RWPE2 (cell line): ENCODE measurements around the gene ADAMTSL2.

Experiments used
- ATAC-seq: fragments of 200-7000 bp; cut with Tn5 transposase; 3 replicates; pipeline ENCODE4 v1.9.1; 2021; ENCODE audit warnings: low read depth
- DNase-seq: peaks from one replicate; pipeline ENCODE4 v3.0.0-alpha.2; 2020; ENCODE audit warnings: low spot score
- H3K27ac ChIP-seq: fragments of 450-650 bp; 2 replicates; pipeline ENCODE4 v1.5.1; 2017; ENCODE audit warnings: mild to moderate bottlenecking; ENCODE audit not compliant: poor library complexity, severe bottlenecking
- H3K27me3 ChIP-seq: fragments of 250-450 bp; sonication (Bioruptor Pico); 2 replicates; pipeline ENCODE4 v1.5.1; 2021; ENCODE audit warnings: mild to moderate bottlenecking, moderate library complexity; ENCODE audit not compliant: insufficient read depth, poor library complexity, severe bottlenecking
- H3K36me3 ChIP-seq: fragments of 250-450 bp; sonication (Bioruptor Pico); 2 replicates; pipeline ENCODE4 v1.5.1; 2020; ENCODE audit warnings: low read depth, mild to moderate bottlenecking, moderate library complexity
- H3K4me1 ChIP-seq: fragments of 250-450 bp; sonication (Bioruptor Pico); 2 replicates; pipeline ENCODE4 v1.5.1; 2021; ENCODE audit warnings: mild to moderate bottlenecking, moderate library complexity; ENCODE audit not compliant: insufficient read depth, poor library complexity, severe bottlenecking
- H3K4me3 ChIP-seq: fragments of 250-450 bp; sonication (Bioruptor Pico); 2 replicates; pipeline ENCODE4 v1.5.1; 2021; ENCODE audit warnings: mild to moderate bottlenecking, moderate library complexity; ENCODE audit not compliant: severe bottlenecking
- H3K9me3 ChIP-seq: fragments of 250-450 bp; sonication (Bioruptor Pico); 2 replicates; pipeline ENCODE4 v1.5.1; 2021; ENCODE audit warnings: mild to moderate bottlenecking, moderate library complexity; ENCODE audit not compliant: severe bottlenecking
- CTCF ChIP-seq: fragments of 450-650 bp; IDR thresholded peaks from one replicate; pipeline ENCODE4 v1.5.1; 2017; ENCODE audit warnings: mild to moderate bottlenecking, moderate library complexity; ENCODE audit not compliant: poor library complexity, severe bottlenecking

Gene ADAMTSL2

GRCh38 chr9:133532937-133533668 is 1.4 kb upstream of the ADAMTSL2 start:
- Histone ChIP-seq H3K36me3 (no peaks in the 10 kb centered on the region), H3K9me3 (no peaks in the 10 kb centered on the region), H3K4me1 (no peaks in the 10 kb centered on the region), H3K4me3 (no peak overlapping the region), H3K27ac (no peak overlapping the region), H3K27me3 (peaks cover 66% of the 10 kb centered on the region)
- TF ChIP-seq CTCF: peak; percentile 19
- ATAC-seq (no peak), DNase-seq (no peak)

DNA sequence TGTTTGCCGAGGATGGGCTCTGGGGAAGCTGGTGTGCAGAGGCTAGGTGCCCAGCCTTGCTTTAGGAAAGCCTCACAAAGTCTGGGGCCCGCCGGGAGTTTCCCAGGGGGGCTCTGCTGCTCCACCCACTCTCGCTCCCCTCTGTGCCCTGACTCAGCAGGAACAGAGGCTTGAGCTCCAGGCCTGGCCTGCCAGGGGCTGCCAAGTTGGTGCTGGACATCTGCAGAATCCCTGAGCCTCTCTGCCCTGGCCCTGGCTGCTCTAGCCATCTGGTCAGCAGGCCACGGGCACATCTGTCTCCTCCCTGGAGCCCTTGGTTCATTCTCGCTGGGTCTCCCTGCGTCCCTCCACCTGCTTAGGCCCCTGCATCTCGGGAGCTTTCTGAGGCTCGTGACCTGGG is 647 bp upstream of the ADAMTSL2 start:
- DNase-seq (no peak), ATAC-seq (no peak)
- no peak overlapping the region for H3K4me3 ChIP-seq
- peaks cover 59% of the 10 kb centered on the region for H3K27me3 ChIP-seq
- H3K9me3 ChIP-seq: no peaks in the 10 kb centered on the region
- H3K4me1 ChIP-seq: no peaks in the 10 kb centered on the region
- TF ChIP-seq CTCF: no peak
- H3K36me3 ChIP-seq: no peaks in the 10 kb centered on the region
- H3K27ac ChIP-seq: no peak overlapping the region

DNA sequence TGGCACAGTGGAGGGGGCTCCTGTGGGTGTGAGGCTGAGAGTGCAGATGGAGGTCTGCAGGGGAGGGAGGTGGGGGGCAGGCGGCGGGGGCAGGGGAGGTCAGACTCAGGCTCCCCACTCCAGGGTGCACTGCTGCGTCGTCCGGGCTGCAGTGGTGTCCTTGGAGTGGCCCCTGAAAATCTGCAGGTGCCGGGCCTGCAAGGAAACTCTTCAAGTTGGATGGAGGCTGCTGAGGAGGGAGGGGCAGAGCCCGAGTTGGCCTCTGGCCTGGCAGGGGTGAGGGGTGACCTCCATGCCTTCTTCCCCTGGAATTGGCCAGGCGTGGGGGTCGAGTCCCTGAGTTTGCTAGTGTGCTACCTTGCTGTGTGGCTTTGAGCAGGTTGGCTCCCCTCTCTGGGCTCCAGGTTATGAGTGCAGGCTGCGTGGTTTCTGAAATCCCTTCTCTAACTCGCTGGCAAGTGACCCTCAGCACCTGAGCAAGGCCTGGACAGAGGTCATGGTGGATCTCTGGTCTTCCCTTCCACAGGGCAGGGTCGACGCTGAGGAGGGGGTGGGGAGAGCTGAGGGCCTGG is 888 bp downstream of the ADAMTSL2 start:
- H3K9me3 ChIP-seq: no peaks in the 10 kb centered on the region
- H3K27me3 ChIP-seq: peaks cover 45% of the 10 kb centered on the region
- no peaks in the 10 kb centered on the region for H3K4me1 ChIP-seq
- no peak for TF ChIP-seq CTCF
- ATAC-seq (no peak), DNase-seq (no peak)
- no peaks in the 10 kb centered on the region for H3K36me3 ChIP-seq
- no peak overlapping the region for H3K4me3 ChIP-seq
- no peak overlapping the region for H3K27ac ChIP-seq

GRCh38 chr9:133536080-133536479 is 1.6 kb downstream of the ADAMTSL2 start:
- Histone ChIP-seq H3K27me3 (peaks cover 40% of the 10 kb centered on the region), H3K27ac (no peak overlapping the region), H3K36me3 (no peaks in the 10 kb centered on the region), H3K9me3 (no peaks in the 10 kb centered on the region), H3K4me1 (no peaks in the 10 kb centered on the region), H3K4me3 (no peak overlapping the region)
- no peak for DNase-seq
- TF ChIP-seq CTCF: no peak
- no peak for ATAC-seq

- TF ChIP-seq CTCF: no peak
- Histone ChIP-seq H3K9me3 (no peaks in the 10 kb centered on the region), H3K4me3 (no peak overlapping the region), H3K27ac (no peak overlapping the region), H3K4me1 (no peaks in the 10 kb centered on the region), H3K36me3 (no peaks in the 10 kb centered on the region), H3K27me3 (peaks cover 40% of the 10 kb centered on the region)
- no peak for ATAC-seq
- no peak for DNase-seq
Measured at GRCh38 chr9:133536536-133536935, 2.0 kb downstream of the ADAMTSL2 start.
